Activated T-cell treated with anti-CD3 and anti-CD28 coated beads, Interleukin-2, amount 50 U/mL, for 24 hours (primary cell): ENCODE measurements around the gene PSMD10.

Experiments
- DNase-seq: peaks from one replicate; pipeline ENCODE4 v3.0.0-alpha.2; 2020
- H3K27ac Mint-ChIP-seq: 2 replicates; pipeline ENCODE4 v1.8.0; 2020; ENCODE audit warnings: mild to moderate bottlenecking, mixed read lengths
- H3K27me3 Mint-ChIP-seq: 2 replicates; pipeline ENCODE4 v1.8.0; 2020; ENCODE audit warnings: mixed read lengths
- H3K36me3 Mint-ChIP-seq: 2 replicates; pipeline ENCODE4 v1.8.0; 2020; ENCODE audit warnings: low read depth, mixed read lengths
- H3K4me1 Mint-ChIP-seq: 2 replicates; pipeline ENCODE4 v1.8.0; 2020; ENCODE audit warnings: low read depth, mixed read lengths
- H3K4me3 Mint-ChIP-seq: 2 replicates; pipeline ENCODE4 v1.8.0; 2020; ENCODE audit warnings: mild to moderate bottlenecking, moderate library complexity, mixed read lengths
- H3K9me3 Mint-ChIP-seq: 2 replicates; pipeline ENCODE4 v1.8.0; 2020; ENCODE audit warnings: mixed read lengths

Gene PSMD10

GRCh38 chrX:108105473-108105872, 14.1 kb upstream of the PSMD10 start:
- H3K4me3 Mint-ChIP-seq: no peak overlapping the region
- peaks cover 22% of the 10 kb centered on the region for H3K27me3 Mint-ChIP-seq
- peaks cover 1% of the 10 kb centered on the region for H3K4me1 Mint-ChIP-seq
- no peaks in the 10 kb centered on the region for H3K9me3 Mint-ChIP-seq
- no peak for DNase-seq
- H3K36me3 Mint-ChIP-seq: no peaks in the 10 kb centered on the region
- H3K27ac Mint-ChIP-seq: no peak overlapping the region

- no peak overlapping the region for H3K27ac Mint-ChIP-seq
- H3K9me3 Mint-ChIP-seq: no peaks in the 10 kb centered on the region
- no peak for DNase-seq
- no peaks in the 10 kb centered on the region for H3K27me3 Mint-ChIP-seq
- H3K4me1 Mint-ChIP-seq: peaks cover 3% of the 10 kb centered on the region
- H3K36me3 Mint-ChIP-seq: no peaks in the 10 kb centered on the region
- H3K4me3 Mint-ChIP-seq: no peak overlapping the region
These were observed 6.0 kb upstream of the PSMD10 start for GRCh38 chrX:108097380-108097779.

GRCh38 chrX:108091878-108092291, 543 bp upstream of the PSMD10 start:
- Mint-ChIP-seq H3K27ac (no peak overlapping the region), H3K27me3 (no peaks in the 10 kb centered on the region), H3K9me3 (no peaks in the 10 kb centered on the region), H3K4me3 (no peak overlapping the region), H3K36me3 (peaks cover 11% of the 10 kb centered on the region), H3K4me1 (peaks cover 15% of the 10 kb centered on the region)
- no peak for DNase-seq

GRCh38 chrX:108090491-108091263, 665 bp downstream of the PSMD10 start:
- H3K4me3 Mint-ChIP-seq: no peak overlapping the region
- H3K27ac Mint-ChIP-seq: no peak overlapping the region
- no peaks in the 10 kb centered on the region for H3K9me3 Mint-ChIP-seq
- peaks cover 15% of the 10 kb centered on the region for H3K4me1 Mint-ChIP-seq
- peaks cover 18% of the 10 kb centered on the region for H3K36me3 Mint-ChIP-seq
- DNase-seq: no peak
- no peaks in the 10 kb centered on the region for H3K27me3 Mint-ChIP-seq

- Mint-ChIP-seq H3K9me3 (no peaks in the 10 kb centered on the region), H3K27me3 (peaks cover 3% of the 10 kb centered on the region), H3K36me3 (peaks cover 27% of the 10 kb centered on the region), H3K27ac (no peak overlapping the region), H3K4me3 (no peak overlapping the region), H3K4me1 (peaks cover 15% of the 10 kb centered on the region)
- no peak for DNase-seq
These were observed 2.8 kb downstream of the PSMD10 start for GRCh38 chrX:108088511-108088910.

GRCh38 chrX:108087792-108088191, 3.5 kb downstream of the PSMD10 start:
- no peak overlapping the region for H3K4me3 Mint-ChIP-seq
- peaks cover 3% of the 10 kb centered on the region for H3K27me3 Mint-ChIP-seq
- no peak overlapping the region for H3K27ac Mint-ChIP-seq
- H3K36me3 Mint-ChIP-seq: peaks cover 27% of the 10 kb centered on the region
- no peaks in the 10 kb centered on the region for H3K9me3 Mint-ChIP-seq
- H3K4me1 Mint-ChIP-seq: peaks cover 12% of the 10 kb centered on the region
- DNase-seq: no peak

- DNase-seq: no peak
- Mint-ChIP-seq H3K9me3 (no peaks in the 10 kb centered on the region), H3K36me3 (peaks cover 11% of the 10 kb centered on the region), H3K27me3 (peaks cover 9% of the 10 kb centered on the region), H3K27ac (no peak overlapping the region), H3K4me3 (no peak overlapping the region), H3K4me1 (no peaks in the 10 kb centered on the region)
These were observed 10.2 kb downstream of the PSMD10 start for GRCh38 chrX:108081110-108081509.

GRCh38 chrX:108072746-108073145, 18.6 kb downstream of the PSMD10 start:
- peaks cover 18% of the 10 kb centered on the region for H3K27me3 Mint-ChIP-seq
- H3K9me3 Mint-ChIP-seq: no peaks in the 10 kb centered on the region
- no peak overlapping the region for H3K4me3 Mint-ChIP-seq
- H3K36me3 Mint-ChIP-seq: no peaks in the 10 kb centered on the region
- H3K27ac Mint-ChIP-seq: no peak overlapping the region
- DNase-seq: no peak
- H3K4me1 Mint-ChIP-seq: peaks cover 8% of the 10 kb centered on the region

GRCh38 chrX:108071578-108071977, 19.8 kb downstream of the PSMD10 start:
- H3K9me3 Mint-ChIP-seq: no peaks in the 10 kb centered on the region

GRCh38 chrX:108070891-108071290, 20.5 kb downstream of the PSMD10 start:
- no peak for DNase-seq
- no peak overlapping the region for H3K27ac Mint-ChIP-seq
- peaks cover 8% of the 10 kb centered on the region for H3K4me1 Mint-ChIP-seq
- no peaks in the 10 kb centered on the region for H3K36me3 Mint-ChIP-seq
- H3K4me3 Mint-ChIP-seq: no peak overlapping the region
- H3K9me3 Mint-ChIP-seq: no peaks in the 10 kb centered on the region
- peaks cover 25% of the 10 kb centered on the region for H3K27me3 Mint-ChIP-seq

More at GRCh38 chrX:108071578-108071977, 19.8 kb downstream of the PSMD10 start:
- Mint-ChIP-seq H3K4me1 (peaks cover 8% of the 10 kb centered on the region), H3K27me3 (peaks cover 25% of the 10 kb centered on the region), H3K36me3 (no peaks in the 10 kb centered on the region), H3K4me3 (no peak overlapping the region), H3K27ac (no peak overlapping the region)
- no peak for DNase-seq

- DNase-seq: no peak
- Mint-ChIP-seq H3K36me3 (peaks cover 2% of the 10 kb centered on the region), H3K4me1 (peaks cover 13% of the 10 kb centered on the region), H3K27me3 (peaks cover 30% of the 10 kb centered on the region), H3K4me3 (no peak overlapping the region), H3K9me3 (no peaks in the 10 kb centered on the region), H3K27ac (no peak overlapping the region)
These were observed 23.2 kb downstream of the PSMD10 start for GRCh38 chrX:108068121-108068520.

- H3K27me3 Mint-ChIP-seq: peaks cover 35% of the 10 kb centered on the region
- no peak overlapping the region for H3K4me3 Mint-ChIP-seq
- H3K36me3 Mint-ChIP-seq: peaks cover 5% of the 10 kb centered on the region
- H3K27ac Mint-ChIP-seq: no peak overlapping the region
- no peaks in the 10 kb centered on the region for H3K9me3 Mint-ChIP-seq
- peaks cover 7% of the 10 kb centered on the region for H3K4me1 Mint-ChIP-seq
- DNase-seq: no peak
These were observed 26.7 kb downstream of the PSMD10 start for GRCh38 chrX:108064613-108065012.

GRCh38 chrX:108064001-108064400, 27.3 kb downstream of the PSMD10 start:
- Mint-ChIP-seq H3K27me3 (peaks cover 33% of the 10 kb centered on the region), H3K4me1 (peaks cover 7% of the 10 kb centered on the region), H3K4me3 (no peak overlapping the region), H3K36me3 (peaks cover 7% of the 10 kb centered on the region), H3K27ac (no peak overlapping the region), H3K9me3 (no peaks in the 10 kb centered on the region)
- no peak for DNase-seq

- Mint-ChIP-seq H3K9me3 (no peaks in the 10 kb centered on the region), H3K4me3 (no peak overlapping the region), H3K4me1 (peaks cover 4% of the 10 kb centered on the region), H3K36me3 (peaks cover 9% of the 10 kb centered on the region), H3K27me3 (peaks cover 33% of the 10 kb centered on the region), H3K27ac (no peak overlapping the region)
- DNase-seq: no peak
These were observed 31.5 kb downstream of the PSMD10 start for GRCh38 chrX:108059801-108060200.

GRCh38 chrX:108055546-108055945, 35.8 kb downstream of the PSMD10 start:
- H3K9me3 Mint-ChIP-seq: no peaks in the 10 kb centered on the region
- H3K36me3 Mint-ChIP-seq: peaks cover 6% of the 10 kb centered on the region
- peaks cover 42% of the 10 kb centered on the region for H3K27me3 Mint-ChIP-seq
- no peak overlapping the region for H3K4me3 Mint-ChIP-seq
- no peak overlapping the region for H3K27ac Mint-ChIP-seq
- peaks cover 11% of the 10 kb centered on the region for H3K4me1 Mint-ChIP-seq
- no peak for DNase-seq
